ENCODE data around the gene NOTCH3. TPM values are rescaled to one million over a fixed set of nuclear protein-coding genes. Genes with fewer than 3 reads are reported as not detected.

Gene NOTCH3
- 10.9 and 14.7 TPM in 2 replicates for total RNA-seq

GRCh38 chr19:15200553-15201364, at the start of gene NOTCH3:
NOTCH3 (minus strand) TSS chr19:15200995; CDS start chr19:15200905, 90 bp downstream.

Other genes with a start within 250 kb of the NOTCH3 start
- not detected in 2 replicates for gene SLC1A6, start 221.1 kb downstream of the NOTCH3 start, total RNA-seq
- gene CASP14, start 151.5 kb downstream of the NOTCH3 start, total RNA-seq, result not detected in 2 replicates
- gene OR1I1, start 118.8 kb downstream of the NOTCH3 start, total RNA-seq, result not detected in 2 replicates
- 55.0 and 59.0 TPM in 2 replicates for gene SYDE1, start 93.6 kb downstream of the NOTCH3 start, total RNA-seq
- 0.38 TPM in 1 of 2 replicates, not detected in the other for gene EPHX3, start 31.5 kb upstream of the NOTCH3 start, total RNA-seq
- 24.9 and 33.2 TPM in 2 replicates for gene BRD4, start 131.5 kb upstream of the NOTCH3 start, total RNA-seq
- 16.9 and 19.4 TPM in 2 replicates for gene AKAP8, start 178.8 kb upstream of the NOTCH3 start, total RNA-seq
- gene AKAP8L, start 218.0 kb upstream of the NOTCH3 start, total RNA-seq, result 49.7 and 75.8 TPM in 2 replicates
- gene WIZ, start 249.0 kb upstream of the NOTCH3 start, total RNA-seq, result 52.9 and 53.0 TPM in 2 replicates

All from mesangial cell (primary cell).